Measurements from ENCODE around the gene ATMIN. TPM values are rescaled to one million over a fixed set of nuclear protein-coding genes. Genes with fewer than 3 reads are reported as not detected.

Gene ATMIN
- total and polyA plus RNA-seq, 8 donors = 6.3 to 18.8 (median 13.4) TPM

- no peaks in the 10 kb centered on the region for H3K9me3 ChIP-seq
- intact Hi-C loops (cut with DNase I) = no loop called here
- H3K36me3 ChIP-seq = no peaks in the 10 kb centered on the region
- H3K4me3 ChIP-seq = no peak overlapping the region
- TF ChIP-seq, protein P1, sequence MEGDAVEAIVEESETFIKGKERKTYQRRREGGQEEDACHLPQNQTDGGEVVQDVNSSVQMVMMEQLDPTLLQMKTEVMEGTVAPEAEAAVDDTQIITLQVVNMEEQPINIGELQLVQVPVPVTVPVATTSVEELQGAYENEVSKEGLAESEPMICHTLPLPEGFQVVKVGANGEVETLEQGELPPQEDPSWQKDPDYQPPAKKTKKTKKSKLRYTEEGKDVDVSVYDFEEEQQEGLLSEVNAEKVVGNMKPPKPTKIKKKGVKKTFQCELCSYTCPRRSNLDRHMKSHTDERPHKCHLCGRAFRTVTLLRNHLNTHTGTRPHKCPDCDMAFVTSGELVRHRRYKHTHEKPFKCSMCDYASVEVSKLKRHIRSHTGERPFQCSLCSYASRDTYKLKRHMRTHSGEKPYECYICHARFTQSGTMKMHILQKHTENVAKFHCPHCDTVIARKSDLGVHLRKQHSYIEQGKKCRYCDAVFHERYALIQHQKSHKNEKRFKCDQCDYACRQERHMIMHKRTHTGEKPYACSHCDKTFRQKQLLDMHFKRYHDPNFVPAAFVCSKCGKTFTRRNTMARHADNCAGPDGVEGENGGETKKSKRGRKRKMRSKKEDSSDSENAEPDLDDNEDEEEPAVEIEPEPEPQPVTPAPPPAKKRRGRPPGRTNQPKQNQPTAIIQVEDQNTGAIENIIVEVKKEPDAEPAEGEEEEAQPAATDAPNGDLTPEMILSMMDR (IDR thresholded peaks at IDR 0.05) = no peak
- no peaks in the 10 kb centered on the region for H3K27me3 ChIP-seq
- H3K27ac ChIP-seq = no peak overlapping the region
- DNase-seq = no peak
- peaks cover 0 to 45% (median 36%) of the 10 kb centered on the region in 3 donors for H3K4me1 ChIP-seq
- FAIRE-seq = no peak
- no peak for ATAC-seq
Measured at GRCh38 chr16:80994451-80994850, 41.2 kb upstream of the ATMIN start.

DNA sequence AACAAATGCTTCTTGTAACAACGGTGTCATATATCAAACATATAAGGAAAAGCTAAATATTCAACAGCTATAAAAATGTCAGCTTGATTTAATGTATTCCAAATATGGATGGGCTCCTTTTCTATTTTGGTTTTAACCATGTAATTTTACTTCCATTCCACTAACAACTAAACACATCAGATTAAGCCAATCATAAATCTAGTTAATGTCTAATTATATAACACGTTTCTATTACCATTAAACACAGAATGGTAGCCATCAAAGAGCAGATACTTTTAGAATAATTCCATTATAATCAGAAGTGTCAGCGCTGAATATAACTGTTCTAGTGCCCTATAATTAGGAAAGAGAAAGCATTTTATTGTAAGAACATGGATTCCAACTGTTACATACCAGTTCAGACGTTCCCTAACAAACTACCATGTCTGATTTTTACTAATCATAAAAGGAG, 38.9 kb upstream of the ATMIN start:
- FAIRE-seq = no peak
- intact Hi-C loops (cut with DNase I) = no loop called here
- 28 to 29% methylated on average over 4 of the region's 4 CpGs for WGBS, 2 donors
- peak overlapping the region in 3 of 4 donors; percentile 13 to 80 (median 69) for H3K27ac ChIP-seq
- H3K4me1 ChIP-seq = peaks cover 0 to 39% (median 26%) of the 10 kb centered on the region in 3 donors
- H3K36me3 ChIP-seq = no peaks in the 10 kb centered on the region
- no peaks in the 10 kb centered on the region for H3K27me3 ChIP-seq
- H3K4me3 ChIP-seq = peak overlapping the region in 2 of 4 donors; percentile 24 to 32
- DNase-seq = no peak
- TF ChIP-seq, protein P1 (IDR thresholded peaks at IDR 0.05) = no peak
- H3K9me3 ChIP-seq = no peaks in the 10 kb centered on the region
- peak in 3 of 4 donors; percentile 20 to 29 (median 26) for ATAC-seq

DNA sequence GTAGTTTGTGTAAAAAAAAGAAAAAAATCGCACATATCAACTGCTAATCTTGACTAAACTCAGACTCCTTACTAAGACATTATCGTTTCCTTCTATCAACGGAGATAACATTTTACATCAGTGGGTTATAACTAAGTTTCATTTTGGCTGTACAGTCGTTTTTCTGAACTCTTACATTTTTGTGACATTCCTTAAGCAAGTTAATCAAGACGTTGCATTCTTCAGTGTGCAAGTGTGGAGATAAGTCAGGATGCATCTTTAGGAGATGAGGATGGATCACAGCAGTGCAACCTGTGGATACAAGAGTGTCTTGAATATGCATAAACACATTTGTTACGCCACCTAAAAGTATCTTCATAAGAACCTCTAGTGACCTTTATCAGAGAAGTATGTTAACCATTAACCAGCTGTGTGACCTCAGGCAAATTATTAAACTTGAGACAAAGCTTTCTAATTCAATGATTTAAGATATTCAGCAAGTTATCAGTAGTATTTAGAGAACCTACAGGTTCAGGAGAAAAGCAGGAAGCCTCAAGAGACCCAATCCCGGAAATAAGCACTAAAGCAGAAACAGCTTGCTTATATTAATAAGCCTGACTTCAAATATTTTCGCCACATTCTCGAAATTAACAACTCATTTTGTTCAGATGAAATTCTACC, 38.4 kb upstream of the ATMIN start:
- ATAC-seq (peak; percentile 84 to 94 (median 86)), FAIRE-seq (no peak), DNase-seq (no peak)
- Histone ChIP-seq H3K27ac (peak overlapping the region; percentile 13 to 80 (median 54)), H3K9me3 (no peaks in the 10 kb centered on the region), H3K36me3 (no peaks in the 10 kb centered on the region), H3K27me3 (no peaks in the 10 kb centered on the region), H3K4me3 (peak overlapping the region in 2 of 4 donors; percentile 24 to 32), H3K4me1 (peaks cover 0 to 35% (median 21%) of the 10 kb centered on the region in 3 donors)
- 3 to 7% methylated on average over 9 of the region's 9 CpGs for WGBS, 2 donors
- TF ChIP-seq, protein P1 (IDR thresholded peaks at IDR 0.05) = no peak
- intact Hi-C loops (cut with DNase I) = no loop called here

DNA sequence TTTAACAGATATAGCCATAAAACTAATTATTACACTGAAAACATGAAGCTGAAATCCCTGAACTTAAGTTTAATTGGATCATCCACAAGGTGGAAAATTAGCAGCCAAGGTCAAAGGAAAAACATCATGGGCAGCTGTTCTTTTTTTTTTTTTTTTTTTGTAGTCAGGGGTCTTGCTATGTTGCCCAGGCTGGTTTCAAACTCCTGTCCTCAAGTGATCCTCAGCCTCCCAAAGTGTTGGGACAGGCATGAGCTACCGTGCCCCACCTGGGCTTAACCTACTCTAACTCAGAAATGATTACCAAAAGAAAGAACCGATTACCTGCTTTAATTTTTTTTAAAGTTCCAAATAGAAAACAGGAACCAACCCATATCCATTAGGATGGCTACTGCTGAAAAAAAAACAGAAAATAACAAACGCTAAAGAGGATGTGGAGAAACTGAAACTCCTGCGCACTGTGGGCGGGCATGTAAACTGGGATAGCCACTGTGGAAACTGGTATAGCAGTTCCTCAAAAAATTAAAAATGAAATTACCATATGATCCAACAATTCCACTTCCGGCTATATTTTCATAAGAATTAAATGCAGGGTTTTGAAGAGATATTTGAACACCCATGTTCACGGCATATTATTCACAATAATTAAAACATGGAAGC, 37.5 kb upstream of the ATMIN start:
- TF ChIP-seq, protein P1 (IDR thresholded peaks at IDR 0.05) = no peak
- Histone ChIP-seq H3K27me3 (no peaks in the 10 kb centered on the region), H3K4me3 (peak overlapping the region in 2 of 4 donors; percentile 24 to 32), H3K36me3 (no peaks in the 10 kb centered on the region), H3K4me1 (peaks cover 0 to 29% (median 16%) of the 10 kb centered on the region in 3 donors), H3K27ac (peak overlapping the region in 3 of 4 donors; percentile 13 to 80 (median 69)), H3K9me3 (no peaks in the 10 kb centered on the region)
- FAIRE-seq = no peak
- 81 to 86% methylated on average over 7 of the region's 7 CpGs for WGBS, 2 donors
- ATAC-seq = peak in 1 of 4 donors; percentile 10
- DNase-seq = no peak
- intact Hi-C loops (cut with DNase I) = no loop called here

DNA sequence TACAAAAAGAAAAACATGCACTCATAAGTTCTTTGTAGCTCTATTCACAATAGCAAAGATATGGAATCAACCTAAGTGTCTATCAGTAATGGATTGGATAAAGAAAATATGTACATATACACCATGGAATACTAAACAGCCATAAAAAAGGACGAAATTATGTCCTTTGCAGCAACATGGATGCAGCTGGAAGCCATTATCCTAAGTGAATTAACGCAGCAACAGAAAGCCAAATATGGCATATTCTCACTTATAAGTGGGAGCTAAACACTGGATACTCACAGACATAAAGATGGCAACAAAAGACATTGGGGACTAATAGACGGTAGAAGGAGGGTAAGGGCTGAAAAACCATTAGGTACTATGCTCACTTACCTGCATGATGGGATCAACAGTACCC, 34.8 kb upstream of the ATMIN start:
- Histone ChIP-seq H3K4me1 (peaks cover 12 to 38% (median 20%) of the 10 kb centered on the region in 3 donors), H3K27me3 (no peaks in the 10 kb centered on the region), H3K4me3 (no peak overlapping the region), H3K36me3 (no peaks in the 10 kb centered on the region), H3K27ac (no peak overlapping the region), H3K9me3 (no peaks in the 10 kb centered on the region)
- ATAC-seq (no peak), FAIRE-seq (no peak), DNase-seq (no peak)
- 88 to 95% methylated on average over 3 of the region's 3 CpGs for WGBS, 2 donors
- intact Hi-C loops (cut with DNase I) = no loop called here
- TF ChIP-seq, protein P1 (IDR thresholded peaks at IDR 0.05) = no peak
